Panc1 (cell line): ENCODE data around the gene GPNMB.

Experiments used
- CTCF ChIP-seq: fragments of 450-650 bp; IDR thresholded peaks from 2 replicates; pipeline ENCODE4 v1.5.1; 2017; ENCODE audit warnings: mild to moderate bottlenecking
- REST ChIP-seq, 2 experiments: IDR thresholded peaks; 2 replicates each; pipeline ENCODE4 v1.6.1; 2011 to 2012; ENCODE audit warnings: low read depth in 2 of 2, control low read depth in 1 of 2, low read length in 1 of 2, mild to moderate bottlenecking in 1 of 2, moderate library complexity in 1 of 2; ENCODE audit not compliant: insufficient read depth in 1 of 2
- TCF7L2 ChIP-seq: IDR thresholded peaks from 2 replicates; pipeline ENCODE4 v1.6.1; 2011; ENCODE audit warnings: mild to moderate bottlenecking, low read depth, low read length, inconsistent platforms

- TF ChIP-seq CTCF (no peak), TCF7L2 (no peak), REST (IDR thresholded peaks at IDR 0.05; ENCODE audit: insufficient read depth in 1 of 2, low read depth in 2 of 2, low read length in 1 of 2) (no peak)
Observed at GRCh38 chr7:23292623-23293022, 46.0 kb downstream of the GPNMB start.
